Measurements from ENCODE around the gene SPTBN1.

- TF ChIP-seq CTCF (IDR thresholded peaks at IDR 0.05; ENCODE audit: low read depth, low read length) = no peak
- no peak for TF ChIP-seq POLR2A (IDR thresholded peaks at IDR 0.05; ENCODE audit: extremely low read depth, insufficient read length)
- no peak for TF ChIP-seq MYC (IDR thresholded peaks at IDR 0.05; ENCODE audit: low read depth, low read length)
Observed at GRCh38 chr2:54546518-54546917, 90.4 kb downstream of the SPTBN1 start.
